DMS 273 treated with DMSO at 0.1 percent for 48 hours (cell line): ENCODE measurements around the gene POU3F1.
A peak's percentile ranks its signal among the peaks of the same experiment; 100 is the strongest.

Source experiments
- DNase-seq: peaks from one replicate; lab custom pipeline; 2025; lab: John Stamatoyannopoulos, UW

Gene POU3F1

GRCh38 chr1:38046333-38046883 lies at the start of gene POU3F1:
POU3F1 (minus strand) TSS chr1:38046793; CDS start chr1:38046743, 50 bp downstream.
- no peak for DNase-seq

DNA sequence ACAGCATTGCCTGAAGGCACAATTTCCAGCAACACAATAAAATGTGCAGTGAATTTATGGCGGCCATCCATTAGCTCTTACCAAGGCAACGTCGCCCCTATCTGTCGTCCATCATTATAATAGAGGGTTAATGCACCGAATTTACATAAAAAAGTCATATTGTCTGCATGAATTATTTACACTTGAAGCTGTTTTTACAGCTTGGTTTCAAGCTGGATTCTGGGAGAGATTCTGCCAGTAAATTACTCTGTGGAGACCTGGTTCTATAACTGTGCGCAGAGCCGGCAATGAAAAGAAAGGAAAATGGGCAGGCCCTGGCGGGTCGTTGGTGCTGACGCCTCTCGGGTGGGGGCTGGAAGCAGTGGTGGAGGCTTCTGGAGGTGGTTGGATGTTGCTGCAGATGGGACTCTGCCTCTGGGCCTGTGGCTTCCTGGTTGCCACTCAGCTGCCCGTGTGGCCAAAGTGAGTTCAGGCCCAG lies 48.9 kb upstream of the POU3F1 start:
- no peak for DNase-seq

DNA sequence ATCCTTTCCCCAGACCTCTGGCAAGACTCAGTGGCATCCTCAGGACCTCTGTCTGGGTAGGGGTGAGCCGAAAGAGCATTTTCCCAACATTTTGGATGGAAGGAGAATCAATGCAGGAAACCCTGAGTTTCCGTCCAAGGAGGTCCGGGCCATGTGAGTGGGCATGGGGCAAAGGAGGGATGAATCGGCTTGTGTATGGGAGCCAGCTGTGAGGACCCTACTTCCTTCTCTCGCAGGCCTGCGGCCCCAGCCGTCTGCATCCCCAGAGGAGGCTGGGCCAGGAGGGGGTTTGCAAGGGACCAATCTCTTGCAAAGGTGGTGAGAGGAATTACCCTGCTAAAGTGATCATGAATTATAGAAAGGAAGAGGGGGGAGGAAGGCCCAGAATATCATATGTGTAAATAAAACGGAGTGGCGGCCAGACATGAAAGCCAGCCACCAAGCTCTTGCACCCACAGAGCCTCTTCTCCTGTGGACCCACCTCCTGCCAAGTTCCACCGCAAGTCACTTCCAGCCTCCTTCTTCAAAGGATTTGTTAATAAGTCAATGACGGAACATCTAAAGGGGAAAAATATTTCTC lies 48.2 kb upstream of the POU3F1 start:
- DNase-seq = no peak

GRCh38 chr1:38093569-38094520 lies 47.3 kb upstream of the POU3F1 start:
- no peak for DNase-seq

GRCh38 chr1:38092256-38092655 lies 45.7 kb upstream of the POU3F1 start:
- no peak for DNase-seq

DNA sequence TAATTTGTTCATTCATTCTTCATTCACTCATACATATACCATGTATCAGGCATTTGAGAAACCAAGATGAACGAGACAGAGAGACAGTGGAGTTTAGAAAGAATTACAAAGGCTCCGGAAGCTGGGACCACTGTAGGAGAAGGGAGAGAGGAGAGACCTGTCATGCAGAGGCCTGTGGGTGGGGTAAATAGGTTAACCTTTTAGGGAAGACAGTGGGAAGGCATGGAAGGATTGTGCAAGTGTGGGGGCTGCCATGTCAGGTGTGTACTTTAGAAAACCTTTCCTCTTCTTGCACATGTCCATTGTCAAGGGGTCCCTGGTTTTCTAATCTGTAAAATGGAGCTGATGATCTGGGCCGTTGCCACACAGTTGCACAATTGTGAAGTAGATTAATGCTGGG lies 44.2 kb upstream of the POU3F1 start:
- DNase-seq = no peak

GRCh38 chr1:38089712-38090360 lies 43.2 kb upstream of the POU3F1 start:
- no peak for DNase-seq

DNA sequence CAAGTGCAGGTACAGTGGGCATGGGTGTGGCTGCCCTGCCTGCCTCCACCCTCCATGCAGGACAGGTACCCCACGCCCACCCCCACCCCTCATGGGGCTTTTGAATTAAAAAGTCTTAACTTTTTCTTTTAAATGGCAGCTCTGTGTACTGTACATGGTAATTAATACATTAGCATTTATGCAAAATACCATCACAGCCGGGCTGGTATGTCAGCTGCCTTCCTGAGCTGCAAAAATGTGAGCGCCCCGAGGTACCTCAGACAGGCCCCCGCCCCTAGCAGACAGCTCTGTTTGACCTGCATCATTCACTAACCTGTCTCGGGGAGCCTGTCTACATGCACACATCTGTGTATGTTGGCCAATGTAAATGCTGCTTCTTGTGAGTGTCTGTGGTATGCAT lies 42.2 kb upstream of the POU3F1 start:
- no peak for DNase-seq

DNA sequence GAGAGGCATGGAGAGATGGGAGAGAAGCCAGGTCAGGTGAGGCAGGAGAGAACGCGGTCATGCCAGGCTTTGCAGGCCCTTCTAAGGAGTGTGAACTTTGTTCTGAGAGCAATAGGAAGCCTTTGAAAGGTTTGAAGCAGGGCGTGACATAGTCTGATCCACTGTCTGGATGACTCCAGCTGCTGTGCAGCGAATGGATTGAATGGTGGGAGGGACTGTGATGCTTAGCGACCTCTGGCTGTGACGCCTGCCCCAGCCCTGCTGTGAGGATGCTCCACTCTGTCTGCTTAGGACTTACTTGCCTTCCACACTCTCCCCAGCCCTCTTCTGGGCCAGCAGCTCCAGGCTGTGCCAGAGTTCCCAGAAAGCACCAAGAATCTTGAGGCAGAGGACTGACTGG lies 41.8 kb upstream of the POU3F1 start:
- peak; percentile 94 for DNase-seq

DNA sequence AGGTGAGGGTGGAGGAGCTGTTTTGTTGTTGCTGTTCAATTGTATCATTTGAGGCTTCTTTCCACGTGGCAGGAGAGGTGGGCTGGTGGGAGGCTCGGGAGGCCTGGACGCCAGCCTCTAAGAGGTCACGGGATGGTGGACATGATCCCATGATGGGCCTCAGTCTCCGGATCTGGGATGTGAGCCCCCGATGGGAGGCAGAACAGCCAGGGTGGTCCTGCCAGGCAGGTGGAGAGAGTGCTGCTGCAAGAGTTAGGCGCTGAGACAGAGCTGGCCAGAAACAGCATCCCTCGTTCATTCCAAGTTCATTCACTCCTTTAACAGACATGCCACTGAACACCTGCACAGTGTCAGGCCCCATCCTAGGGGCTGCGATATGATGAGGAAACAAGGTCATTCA lies 41.1 kb upstream of the POU3F1 start:
- DNase-seq = no peak

GRCh38 chr1:38085666-38086330 lies 39.2 kb upstream of the POU3F1 start:
- no peak for DNase-seq

GRCh38 chr1:38084700-38085099 lies 38.1 kb upstream of the POU3F1 start:
- DNase-seq = peak; percentile 89

DNA sequence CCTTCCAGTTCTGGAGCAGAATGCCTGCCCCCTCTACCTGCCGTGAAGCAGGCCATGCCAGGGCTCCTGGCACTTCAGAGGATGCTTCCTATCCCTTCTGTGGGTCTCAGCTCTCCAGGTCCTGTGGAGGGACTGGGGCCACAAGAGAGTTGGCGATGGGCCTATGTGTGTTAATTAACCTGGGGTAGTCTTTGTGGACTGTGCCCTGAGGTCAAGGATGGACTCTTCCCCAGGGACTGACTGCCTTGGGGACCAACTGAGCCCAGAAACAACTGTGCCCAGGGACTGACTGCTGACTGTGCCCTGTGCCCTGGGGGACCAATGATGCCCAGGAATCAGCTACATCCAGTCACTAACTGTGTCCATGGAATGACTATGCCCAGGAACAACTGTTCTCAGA lies 37.5 kb upstream of the POU3F1 start:
- no peak for DNase-seq

GRCh38 chr1:38083541-38083940 lies 36.9 kb upstream of the POU3F1 start:
- DNase-seq = peak; percentile 100

DNA sequence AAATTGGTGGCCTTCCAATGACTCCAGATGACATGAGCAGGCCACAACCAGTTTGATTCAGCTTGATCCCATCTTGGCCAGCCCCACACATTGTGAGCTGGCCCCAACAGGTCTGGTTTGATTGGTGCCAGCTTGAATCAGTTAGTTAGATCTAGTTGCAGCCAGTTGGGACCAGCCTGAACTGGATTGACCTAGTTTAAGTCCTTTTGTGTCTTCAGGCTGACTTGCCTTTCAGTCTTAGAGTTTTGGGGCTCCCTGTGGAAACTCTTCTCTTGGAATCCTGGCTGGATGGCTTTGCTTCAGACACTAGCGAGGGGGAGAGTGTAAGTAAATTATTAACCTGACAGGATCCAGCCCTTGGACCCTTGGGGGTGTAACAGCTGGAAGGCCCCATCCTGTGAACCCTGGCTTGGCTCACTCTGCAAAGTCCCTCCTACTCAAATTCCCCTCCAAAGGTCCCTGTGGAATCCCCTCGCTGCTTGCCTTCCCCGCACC lies 36.2 kb upstream of the POU3F1 start:
- DNase-seq = peak; percentile 93

- no peak for DNase-seq
Measured at GRCh38 chr1:38079019-38079418, 32.4 kb upstream of the POU3F1 start.

- DNase-seq = peak; percentile 92
Measured at GRCh38 chr1:38077523-38078147, 31.0 kb upstream of the POU3F1 start.

DNA sequence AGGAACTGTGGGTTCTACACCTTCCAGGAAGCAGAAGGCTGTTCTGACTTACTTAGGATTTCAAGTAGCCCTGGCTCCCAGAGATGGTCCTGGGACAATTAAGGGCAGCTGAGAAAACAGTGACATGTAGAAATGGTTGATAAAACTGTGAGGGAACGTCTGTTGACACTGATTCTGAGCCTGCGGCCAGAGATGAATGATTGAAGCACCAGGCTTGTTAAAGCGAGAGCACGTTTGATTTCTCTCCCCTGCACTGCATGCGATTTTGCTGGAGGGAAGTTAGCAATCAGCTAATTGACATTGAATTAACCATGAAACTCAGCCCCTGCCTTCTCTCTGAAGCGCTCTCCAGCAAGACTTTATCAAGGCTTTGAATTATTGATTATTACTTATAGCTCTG lies 29.9 kb upstream of the POU3F1 start:
- no peak for DNase-seq

DNA sequence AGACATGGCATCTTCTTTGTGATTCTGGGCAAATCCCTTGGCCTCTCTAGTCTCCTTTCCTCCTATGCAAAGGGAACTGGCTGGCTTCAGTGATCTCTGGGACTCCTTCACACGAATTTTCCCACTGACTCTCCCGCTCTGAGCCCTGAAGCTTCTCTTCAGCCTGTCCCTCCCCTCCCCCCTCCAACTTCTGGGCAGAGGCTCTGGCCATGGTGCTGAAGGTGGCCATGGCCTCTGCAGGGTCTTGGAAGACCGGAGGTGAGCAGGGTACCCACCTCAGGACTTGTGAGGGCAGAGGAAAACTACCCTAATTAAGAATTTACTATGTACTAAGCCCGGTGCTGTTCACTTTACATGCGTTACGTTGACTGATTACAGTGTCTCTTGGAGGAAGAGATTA lies 29.4 kb upstream of the POU3F1 start:
- DNase-seq = no peak

DNA sequence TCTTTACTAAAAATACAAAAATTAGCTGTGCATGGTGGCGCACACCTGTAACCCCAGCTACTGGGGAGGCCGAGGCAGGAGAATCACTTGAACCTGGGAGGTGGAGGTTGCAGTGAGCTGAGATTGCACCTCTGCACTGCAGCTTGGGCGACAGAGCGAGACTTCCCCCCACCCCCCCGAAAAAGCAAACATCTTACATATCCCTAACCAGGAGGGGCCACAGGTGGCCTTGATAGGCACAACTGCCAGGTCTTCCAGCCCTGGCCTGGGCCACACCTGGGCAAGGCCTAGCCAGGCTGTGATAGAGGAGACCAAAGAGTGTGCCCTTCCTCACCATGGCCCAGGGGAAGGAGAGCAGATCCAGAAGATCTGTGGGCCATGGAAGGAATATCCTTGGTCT lies 28.6 kb upstream of the POU3F1 start:
- no peak for DNase-seq

- no peak for DNase-seq
Measured at GRCh38 chr1:38074302-38074677, 27.7 kb upstream of the POU3F1 start.
